IMR-90 (cell line): ENCODE data around the gene CLEC4G. TPM values are rescaled to one million over a fixed set of nuclear protein-coding genes. Genes with fewer than 3 reads are reported as not detected.

ENCODE experiments used
- MXI1 ChIP-seq: IDR thresholded peaks from 2 replicates; pipeline ENCODE4 v1.6.1; 2012; ENCODE audit warnings: low read depth, mild to moderate bottlenecking, low read length, moderate library complexity, borderline replicate concordance
- polyA plus RNA-seq, 3 experiments: library from polyadenylated mRNA; depleted of rRNA; stranded (reverse); fragments of >200 nt; gene quantifications; 2 replicates each; pipeline ENCODE4 v1.2.3, GENCODE V29; 2012; ENCODE audit warnings: low replicate concordance in 1 of 3
- total RNA-seq: library from RNA; depleted of rRNA; stranded (reverse); fragments of >200 nt; gene quantifications from 2 replicates; pipeline ENCODE4 v1.2.3, GENCODE V29; 2012; rRNA removed

Gene CLEC4G
- total and polyA plus RNA-seq, 2 of the 4 experiments (the other 2 are of a cell fraction), result not detected

GRCh38 chr19:7678971-7679751 is 52.7 kb downstream of the CLEC4G start (continued):
- no peak for TF ChIP-seq MXI1

Other genes starting within 250 kb of the CLEC4G start
- gene PEX11G, start 243.1 kb downstream of the CLEC4G start, total RNA-seq, result 0.72 and 1.1 TPM in 2 replicates
- 1.7 and 1.9 TPM in 2 replicates for gene PEX11G, start 243.1 kb downstream of the CLEC4G start, polyA plus RNA-seq (2012; rRNA removed)
- gene ZNF358, start 216.0 kb downstream of the CLEC4G start, total RNA-seq, result 5.4 and 9.2 TPM in 2 replicates
- gene ZNF358, start 216.0 kb downstream of the CLEC4G start, polyA plus RNA-seq (2012; rRNA removed), result 30.7 and 34.9 TPM in 2 replicates
- 2.5 and 3.4 TPM in 2 replicates for gene MCOLN1, start 209.5 kb downstream of the CLEC4G start, total RNA-seq
- 19.6 and 24.3 TPM in 2 replicates for gene MCOLN1, start 209.5 kb downstream of the CLEC4G start, polyA plus RNA-seq (2012; rRNA removed)
- 17.9 and 20.0 TPM in 2 replicates for gene PNPLA6, start 196.4 kb downstream of the CLEC4G start, total RNA-seq
- 52.7 and 55.6 TPM in 2 replicates for gene PNPLA6, start 196.4 kb downstream of the CLEC4G start, polyA plus RNA-seq (2012; rRNA removed)
- gene CAMSAP3, start 136.2 kb downstream of the CLEC4G start, total RNA-seq, result not detected in 2 replicates
- not detected in 2 replicates for gene CAMSAP3, start 136.2 kb downstream of the CLEC4G start, polyA plus RNA-seq (2012; rRNA removed)
- gene XAB2, start 102.6 kb downstream of the CLEC4G start, total RNA-seq, result 28.1 and 29.9 TPM in 2 replicates
- gene XAB2, start 102.6 kb downstream of the CLEC4G start, polyA plus RNA-seq (2012; rRNA removed), result 34.4 and 39.4 TPM in 2 replicates
- 1.4 and 5.3 TPM in 2 replicates for gene PET100, start 102.3 kb downstream of the CLEC4G start, total RNA-seq
- gene PET100, start 102.3 kb downstream of the CLEC4G start, polyA plus RNA-seq (2012; rRNA removed), result 31.4 and 40.0 TPM in 2 replicates
- gene PCP2, start 98.4 kb downstream of the CLEC4G start, total RNA-seq, result not detected in 2 replicates
- not detected in 2 replicates for gene PCP2, start 98.4 kb downstream of the CLEC4G start, polyA plus RNA-seq (2012; rRNA removed)
- gene STXBP2, start 95.0 kb downstream of the CLEC4G start, total RNA-seq, result 3.9 and 8.6 TPM in 2 replicates
- 12.5 and 12.6 TPM in 2 replicates for gene STXBP2, start 95.0 kb downstream of the CLEC4G start, polyA plus RNA-seq (2012; rRNA removed)
- gene RETN, start 63.1 kb downstream of the CLEC4G start, total RNA-seq, result not detected in 2 replicates
- gene RETN, start 63.1 kb downstream of the CLEC4G start, polyA plus RNA-seq (2012; rRNA removed), result not detected in 2 replicates
- gene MCEMP1, start 55.0 kb downstream of the CLEC4G start, total RNA-seq, result not detected in 2 replicates
- gene MCEMP1, start 55.0 kb downstream of the CLEC4G start, polyA plus RNA-seq (2012; rRNA removed), result 0.15 TPM in 1 of 2 replicates, not detected in the other
- 54.7 and 73.0 TPM in 2 replicates for gene TRAPPC5, start 51.3 kb downstream of the CLEC4G start, total RNA-seq
- 109 and 185 TPM in 2 replicates for gene TRAPPC5, start 51.3 kb downstream of the CLEC4G start, polyA plus RNA-seq (2012; rRNA removed)
- not detected in 2 replicates for gene FCER2, start 30.0 kb downstream of the CLEC4G start, total RNA-seq
- gene FCER2, start 30.0 kb downstream of the CLEC4G start, polyA plus RNA-seq (2012; rRNA removed), result not detected in 2 replicates
- gene CD209, start 15.4 kb upstream of the CLEC4G start, total RNA-seq, result not detected in 2 replicates
- gene CD209, start 15.4 kb upstream of the CLEC4G start, polyA plus RNA-seq (2012; rRNA removed), result not detected in 2 replicates
- not detected in 2 replicates for gene CLEC4M, start 31.1 kb upstream of the CLEC4G start, total RNA-seq
- not detected in 2 replicates for gene CLEC4M, start 31.1 kb upstream of the CLEC4G start, polyA plus RNA-seq (2012; rRNA removed)
- gene EVI5L, start 98.1 kb upstream of the CLEC4G start, total RNA-seq, result 12.7 and 15.0 TPM in 2 replicates
- 14.6 and 15.0 TPM in 2 replicates for gene EVI5L, start 98.1 kb upstream of the CLEC4G start, polyA plus RNA-seq (2012; rRNA removed)
- gene PRR36, start 142.3 kb upstream of the CLEC4G start, total RNA-seq, result not detected in 2 replicates
- gene PRR36, start 142.3 kb upstream of the CLEC4G start, polyA plus RNA-seq (2012; rRNA removed), result 0.02 and 0.06 TPM in 2 replicates
- 6.9 and 7.2 TPM in 2 replicates for gene LRRC8E, start 156.4 kb upstream of the CLEC4G start, total RNA-seq
- 6.4 and 6.9 TPM in 2 replicates for gene LRRC8E, start 156.4 kb upstream of the CLEC4G start, polyA plus RNA-seq (2012; rRNA removed)
- gene MAP2K7, start 171.8 kb upstream of the CLEC4G start, total RNA-seq, result 3.9 and 4.1 TPM in 2 replicates
- 15.6 TPM in 2 replicates for gene MAP2K7, start 171.8 kb upstream of the CLEC4G start, polyA plus RNA-seq (2012; rRNA removed)
- gene TGFBR3L, start 182.7 kb upstream of the CLEC4G start, total RNA-seq, result not detected in 2 replicates
- 0.94 and 2.2 TPM in 2 replicates for gene TGFBR3L, start 182.7 kb upstream of the CLEC4G start, polyA plus RNA-seq (2012; rRNA removed)
- gene SNAPC2, start 188.2 kb upstream of the CLEC4G start, total RNA-seq, result 12.5 TPM in 2 replicates
- 29.2 and 34.9 TPM in 2 replicates for gene SNAPC2, start 188.2 kb upstream of the CLEC4G start, polyA plus RNA-seq (2012; rRNA removed)
- gene CTXN1, start 194.0 kb upstream of the CLEC4G start, total RNA-seq, result 0.36 and 0.56 TPM in 2 replicates
- 7.4 and 12.8 TPM in 2 replicates for gene CTXN1, start 194.0 kb upstream of the CLEC4G start, polyA plus RNA-seq (2012; rRNA removed)
- 37.6 and 43.0 TPM in 2 replicates for gene TIMM44, start 211.6 kb upstream of the CLEC4G start, total RNA-seq
- gene TIMM44, start 211.6 kb upstream of the CLEC4G start, polyA plus RNA-seq (2012; rRNA removed), result 52.3 and 65.3 TPM in 2 replicates